CD4-positive, alpha-beta T cell treated with Interleukin-2 at 100 ng/mL for 4 hours (primary cell): ENCODE results near the gene PPT1.

ENCODE experiments used
- DNase-seq: peaks from one replicate; pipeline ENCODE4 v3.0.0-alpha.2; 2020; ENCODE audit warnings: low spot score

The PPT1 gene

DNA sequence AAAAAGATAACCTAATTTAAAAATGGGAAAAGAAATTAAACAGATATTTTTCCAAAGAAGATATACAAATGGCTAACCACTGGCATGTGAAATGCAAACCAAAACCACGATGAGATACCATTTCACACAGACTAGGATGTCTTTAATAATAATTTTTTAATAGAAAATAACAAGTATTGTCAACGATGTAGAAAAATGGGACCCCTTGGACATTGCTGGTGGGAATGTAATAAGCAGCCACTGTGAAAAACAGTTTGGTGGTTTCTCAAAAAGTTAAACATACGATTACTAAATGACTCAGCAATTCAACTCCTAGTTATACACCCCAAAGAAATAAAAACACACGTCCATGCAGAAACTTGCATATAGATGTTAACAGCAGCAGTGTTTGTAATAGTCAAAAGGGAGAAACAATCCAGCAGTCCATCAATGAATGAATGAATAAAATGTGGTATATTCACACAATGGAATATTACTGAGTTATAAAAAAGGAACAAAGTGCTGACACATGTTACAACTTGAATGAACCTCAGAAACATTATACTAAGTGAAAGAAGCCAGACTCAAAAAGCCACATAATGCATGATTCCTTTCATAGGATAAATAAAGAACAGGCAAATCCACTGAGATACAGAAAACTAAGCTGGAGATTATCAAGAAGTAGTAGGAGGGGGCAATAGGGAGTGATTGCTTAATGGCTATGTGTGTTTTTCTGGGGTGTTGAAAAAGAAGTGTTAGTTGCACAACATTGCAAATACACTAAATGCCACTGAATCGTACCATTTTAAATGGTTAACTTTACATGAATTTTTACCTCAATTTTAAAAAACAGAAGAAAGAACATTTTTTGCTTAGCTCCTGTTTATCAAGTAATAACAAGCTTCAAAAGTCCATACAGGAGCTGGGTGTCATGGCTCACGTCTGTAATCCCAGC, 4.1 kb downstream of the PPT1 start:
- no peak for DNase-seq

DNA sequence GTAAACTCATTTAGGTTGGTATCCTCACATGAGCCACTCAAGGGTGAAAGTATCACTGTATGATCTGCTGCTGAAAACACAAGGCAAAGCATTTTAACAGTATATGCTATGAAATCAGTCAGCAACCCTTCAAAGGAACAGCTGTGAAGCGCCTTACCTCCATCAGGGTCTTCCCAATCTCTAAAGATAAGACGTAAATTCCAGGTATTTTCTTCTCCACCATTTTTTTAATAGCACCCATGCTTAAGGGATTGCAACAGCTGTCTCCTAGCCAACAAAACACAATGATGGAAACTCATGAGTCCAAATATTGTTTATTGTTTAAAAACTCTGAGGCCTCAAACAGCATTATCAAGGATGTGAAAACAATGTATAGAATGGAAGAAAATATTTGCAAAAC, 4.8 kb downstream of the PPT1 start:
- no peak for DNase-seq

DNA sequence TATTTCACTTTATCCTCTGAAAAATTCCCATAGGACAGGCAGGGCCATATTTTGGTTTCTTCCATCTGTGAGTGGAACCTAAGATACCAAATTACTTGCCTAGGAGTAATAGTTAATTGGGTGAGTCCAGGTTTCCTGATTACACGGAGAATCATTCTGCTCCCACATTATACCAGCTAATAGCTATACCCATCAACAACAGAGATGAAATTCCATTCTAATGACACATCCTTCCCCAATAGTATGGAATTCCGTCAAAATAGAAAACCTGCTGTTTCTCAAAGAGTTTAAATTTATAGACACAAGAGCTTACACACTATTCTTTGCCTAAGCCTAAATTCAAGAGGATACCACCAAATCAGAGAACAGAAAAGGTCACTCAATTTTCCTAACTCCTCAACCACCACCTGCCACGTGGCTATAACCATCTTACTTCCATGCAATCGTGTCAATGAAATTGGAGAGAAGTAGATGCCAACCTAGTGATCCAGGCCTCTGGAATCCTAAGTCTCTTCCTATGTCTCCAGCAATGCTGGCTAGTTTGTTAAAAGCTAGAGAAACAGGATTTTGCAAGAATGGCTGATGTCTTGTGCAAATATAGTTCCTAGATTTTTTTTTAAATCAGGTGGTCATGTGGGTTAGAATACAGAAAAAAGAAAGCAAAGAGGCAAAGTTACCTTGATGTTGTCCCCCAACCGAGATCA, 6.2 kb downstream of the PPT1 start:
- DNase-seq: no peak

DNA sequence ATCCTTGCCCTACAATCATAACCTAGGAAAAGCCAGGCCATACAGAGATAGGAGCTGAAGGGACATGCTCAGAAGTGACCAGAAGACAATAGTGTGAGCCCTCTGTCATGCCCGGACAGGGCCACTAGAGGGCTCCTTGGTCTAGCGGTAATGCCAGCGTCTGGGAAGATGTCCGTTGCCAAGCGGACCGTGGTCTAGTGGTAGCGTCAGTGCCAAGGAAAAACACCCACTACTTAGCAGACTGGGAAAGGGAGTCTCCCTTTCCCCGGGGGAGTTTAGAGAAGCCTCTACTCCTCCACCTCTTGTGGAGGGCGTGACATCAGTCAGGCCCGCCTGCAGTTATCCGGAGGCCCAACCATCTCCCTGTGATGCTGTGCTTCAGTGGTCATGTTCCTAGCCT, 12.3 kb downstream of the PPT1 start:
- DNase-seq: peak; percentile 51

DNA sequence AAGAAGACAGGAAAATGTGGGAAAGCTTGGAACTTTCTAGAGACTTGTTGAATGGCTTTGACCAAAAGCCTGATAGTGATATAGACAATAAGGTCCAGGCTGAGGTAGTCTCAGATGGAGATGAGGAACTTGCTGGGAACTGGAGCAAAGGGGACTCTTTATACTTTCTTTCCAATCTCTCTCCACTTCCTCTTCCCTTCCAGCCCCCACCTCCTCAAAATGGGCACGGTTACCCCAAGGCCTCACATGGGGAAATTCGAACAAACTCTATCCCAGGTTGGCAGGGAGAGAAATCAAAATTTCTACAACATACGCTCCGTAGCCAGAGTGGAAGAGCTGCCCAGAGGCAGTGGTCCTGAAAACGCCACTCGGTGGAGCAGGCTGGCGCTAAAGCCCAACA, 15.2 kb downstream of the PPT1 start:
- no peak for DNase-seq

DNA sequence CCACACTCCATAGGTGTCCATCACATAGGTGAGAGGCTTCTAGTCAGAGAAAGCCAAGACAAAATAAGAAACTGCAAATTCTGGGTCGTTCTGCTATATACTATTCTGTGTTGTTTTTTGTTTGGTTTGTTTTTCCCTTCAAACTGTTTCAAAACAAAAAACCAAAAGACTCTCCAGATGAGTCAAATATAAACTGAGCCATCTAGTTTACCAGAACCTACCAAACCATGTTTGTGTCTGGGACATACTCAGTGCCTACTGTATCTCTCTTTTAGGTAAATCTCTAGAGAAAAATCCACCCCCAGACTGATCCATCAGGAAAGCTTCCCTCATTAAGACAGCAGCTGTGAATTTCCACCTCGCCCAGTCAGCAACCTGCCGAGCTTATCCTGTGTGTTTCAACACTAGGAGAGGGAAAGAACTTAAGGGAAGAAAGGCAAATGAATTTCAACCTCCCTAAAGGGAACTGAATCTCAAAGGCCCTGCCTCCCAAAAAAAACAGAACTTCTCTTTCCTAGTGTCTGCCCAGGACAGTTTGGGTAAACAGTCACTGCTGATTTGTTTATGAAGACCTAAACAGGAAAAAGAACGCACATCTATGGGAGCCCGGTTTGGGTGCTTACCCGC, 17.2 kb downstream of the PPT1 start:
- DNase-seq: no peak

DNA sequence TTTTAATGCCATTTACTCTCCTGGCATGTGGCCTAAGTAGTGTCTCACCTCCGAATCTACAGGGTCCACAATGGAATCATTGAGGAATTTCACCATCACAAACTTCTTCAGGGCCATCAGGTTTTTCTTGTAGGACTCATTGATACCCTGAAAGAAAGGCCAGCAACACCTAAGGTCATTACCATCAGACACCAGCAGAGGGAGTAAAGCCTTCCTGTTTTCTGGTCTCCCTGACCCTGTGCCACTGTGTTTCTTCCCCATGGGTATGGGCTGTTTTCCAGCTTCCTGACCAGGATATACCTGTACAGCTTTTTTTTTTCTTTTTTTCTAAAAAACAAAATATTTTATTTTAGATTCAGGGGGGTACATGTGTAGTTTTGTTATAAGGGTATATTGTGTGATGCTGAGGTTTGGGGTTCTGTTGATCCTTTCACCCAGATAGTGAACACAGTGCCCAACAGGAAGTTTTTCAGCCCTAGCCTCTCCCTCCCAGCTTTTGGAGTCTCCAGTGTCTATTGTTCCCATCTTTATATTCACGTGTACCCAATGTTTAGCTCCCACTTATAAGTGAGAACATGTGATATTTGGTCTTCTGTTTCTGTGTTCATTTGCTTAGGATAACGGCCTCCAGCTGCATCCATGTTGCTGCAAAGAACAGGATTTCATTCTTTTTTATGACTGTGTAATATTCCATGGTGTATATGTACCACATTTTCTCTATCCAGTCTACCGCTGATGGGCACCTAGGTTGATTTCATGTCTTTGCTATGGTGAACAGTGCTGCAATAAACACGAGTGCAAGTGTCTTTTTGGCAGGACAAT, 18.3 kb downstream of the PPT1 start:
- DNase-seq: peak; percentile 72

DNA sequence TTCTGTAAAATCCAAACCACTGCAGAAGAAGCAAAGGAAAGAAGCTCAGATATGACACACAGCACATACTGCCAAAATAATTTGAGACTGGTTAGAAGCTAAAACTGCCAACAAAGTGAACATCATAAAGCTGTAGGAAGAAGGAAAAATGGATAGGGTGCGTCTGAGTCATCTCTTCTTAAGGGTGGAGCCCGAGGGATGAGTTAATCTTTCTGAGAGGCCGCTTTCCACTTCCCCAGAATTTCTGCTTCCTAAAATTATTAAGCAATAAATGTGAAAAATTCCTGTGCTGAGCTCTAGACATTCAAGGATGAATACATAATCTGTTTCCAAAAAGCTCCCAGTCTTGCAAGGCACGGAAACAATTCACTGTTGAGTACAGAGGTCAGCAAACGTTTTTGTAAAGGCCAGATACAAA, 20.1 kb downstream of the PPT1 start:
- DNase-seq: no peak

DNA sequence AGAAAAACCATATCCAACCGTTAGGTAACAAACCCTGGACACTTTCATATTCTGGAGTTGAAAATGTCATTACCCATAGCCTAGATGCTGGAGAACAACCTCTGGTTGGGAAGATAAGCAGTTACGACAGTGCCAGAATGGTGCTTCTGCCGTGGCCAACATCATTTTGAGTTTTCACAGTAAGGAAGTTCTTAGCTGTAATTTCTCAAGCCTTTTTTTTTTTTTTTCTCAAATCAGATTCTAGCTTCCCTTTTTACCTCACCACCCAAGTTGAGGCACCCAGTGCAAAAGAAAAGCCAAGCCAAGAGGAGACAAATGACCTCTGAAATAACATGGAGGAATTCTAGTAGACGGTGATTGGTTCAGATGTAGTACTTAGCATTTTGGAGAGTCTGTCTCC, 21.8 kb downstream of the PPT1 start:
- DNase-seq: no peak

DNA sequence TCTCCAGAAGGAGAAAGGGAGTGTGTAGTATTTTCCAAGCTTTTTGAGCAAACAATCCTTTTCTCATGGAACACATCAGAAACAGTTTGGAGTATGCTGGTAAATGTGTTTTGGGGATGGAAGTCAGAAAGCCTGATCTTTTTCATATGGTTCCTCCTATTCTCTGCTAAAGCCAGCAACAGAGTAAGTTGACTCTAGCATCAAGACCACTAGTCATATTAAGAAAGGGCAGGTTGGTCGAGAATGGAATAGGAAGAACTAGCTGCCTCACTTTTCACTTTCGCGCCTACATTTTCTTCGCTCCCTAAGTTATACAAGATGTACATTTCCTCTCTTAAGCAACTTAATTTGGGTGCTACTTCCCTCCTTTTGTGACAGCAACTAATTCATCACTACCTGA, 24.0 kb downstream of the PPT1 start:
- DNase-seq: no peak

DNA sequence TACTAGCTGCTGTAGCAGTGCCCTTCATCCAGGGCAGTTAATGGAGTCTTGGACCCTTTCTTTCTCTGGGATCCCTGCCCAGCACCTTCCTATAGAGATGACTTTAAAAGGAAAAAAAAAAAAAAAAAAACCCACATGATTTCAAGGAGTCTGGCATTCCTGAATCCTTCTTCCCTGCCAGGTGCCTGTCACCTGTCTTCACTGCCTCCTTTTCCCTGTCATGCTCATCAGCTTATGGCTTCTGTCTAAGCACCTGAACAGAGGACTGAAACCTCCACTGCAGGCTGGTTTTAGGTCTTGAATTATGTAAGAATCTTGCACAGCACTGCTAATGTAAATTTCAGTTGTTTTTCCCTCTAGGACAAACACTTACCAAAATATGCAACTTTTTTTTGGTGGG, 24.9 kb downstream of the PPT1 start:
- no peak for DNase-seq

DNA sequence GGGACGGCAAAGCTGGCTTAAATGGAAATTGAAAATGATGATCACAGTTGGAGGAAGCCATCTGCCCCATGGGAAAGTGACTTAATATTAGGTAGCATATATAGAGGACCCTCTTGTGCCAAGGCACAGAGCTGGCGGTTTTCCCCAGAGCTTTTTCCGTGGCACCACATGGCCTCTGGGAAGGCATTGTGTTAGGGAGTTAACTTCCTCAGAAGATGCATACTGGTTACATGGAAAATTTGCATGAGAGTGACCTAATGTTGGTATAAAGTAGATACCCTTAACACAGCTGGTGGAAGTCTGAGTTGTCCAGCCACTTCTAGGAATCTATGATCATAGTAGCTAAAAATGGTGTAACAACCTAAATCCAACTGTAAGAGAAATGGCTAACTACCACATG, 29.2 kb downstream of the PPT1 start:
- DNase-seq: no peak

DNA sequence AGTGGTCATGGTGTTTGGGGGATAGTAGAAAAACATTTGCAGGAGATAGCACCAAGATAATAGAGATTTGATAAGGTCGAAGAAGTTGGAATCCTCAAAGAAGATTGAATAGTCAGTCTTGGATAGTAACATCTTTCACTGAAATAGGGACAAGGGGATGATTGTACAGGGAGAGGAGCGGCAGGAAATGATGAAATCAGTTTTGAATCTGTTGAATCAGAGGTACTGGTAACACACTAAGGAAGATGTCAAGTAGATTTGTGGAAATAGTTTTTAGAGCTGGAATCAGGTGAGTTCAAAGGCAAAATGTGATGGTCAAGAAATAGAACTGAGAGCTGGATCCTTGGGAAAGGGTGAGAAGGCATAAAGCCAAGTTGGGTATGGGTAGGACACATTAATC, 30.0 kb downstream of the PPT1 start:
- no peak for DNase-seq

DNA sequence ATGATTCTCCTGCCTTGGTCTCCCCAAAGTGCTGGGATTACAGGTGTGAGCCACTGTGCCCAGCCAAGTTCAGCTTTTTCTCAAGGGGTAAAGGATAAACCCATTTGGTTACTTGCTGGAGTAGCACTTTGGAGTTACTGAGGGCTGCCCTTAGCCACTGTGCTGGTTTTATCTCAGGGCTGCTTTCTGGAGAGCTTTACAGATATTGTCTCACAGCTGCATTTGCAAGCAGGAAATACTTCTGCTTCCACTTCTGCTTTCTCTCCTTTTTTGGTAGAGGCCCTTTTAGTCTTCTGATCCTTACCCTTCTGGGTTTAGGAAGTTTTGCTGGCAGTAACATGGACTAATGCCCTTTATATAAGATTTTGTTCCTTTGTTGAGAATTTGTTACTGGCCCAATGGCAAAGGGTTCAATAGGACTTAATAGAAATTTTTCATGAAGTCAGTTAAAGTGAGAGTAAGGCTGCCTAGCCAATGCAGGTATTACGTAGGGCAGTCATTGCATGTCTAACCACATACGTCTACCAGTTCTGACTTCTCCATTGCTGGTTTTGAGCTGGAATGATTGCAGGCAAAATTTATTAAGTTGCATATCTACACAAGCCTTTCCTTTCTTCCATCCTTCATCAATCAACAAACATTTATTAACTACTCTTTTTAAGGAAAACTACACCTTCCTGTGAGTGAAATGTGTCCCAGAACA, 32.1 kb downstream of the PPT1 start:
- no peak for DNase-seq

DNA sequence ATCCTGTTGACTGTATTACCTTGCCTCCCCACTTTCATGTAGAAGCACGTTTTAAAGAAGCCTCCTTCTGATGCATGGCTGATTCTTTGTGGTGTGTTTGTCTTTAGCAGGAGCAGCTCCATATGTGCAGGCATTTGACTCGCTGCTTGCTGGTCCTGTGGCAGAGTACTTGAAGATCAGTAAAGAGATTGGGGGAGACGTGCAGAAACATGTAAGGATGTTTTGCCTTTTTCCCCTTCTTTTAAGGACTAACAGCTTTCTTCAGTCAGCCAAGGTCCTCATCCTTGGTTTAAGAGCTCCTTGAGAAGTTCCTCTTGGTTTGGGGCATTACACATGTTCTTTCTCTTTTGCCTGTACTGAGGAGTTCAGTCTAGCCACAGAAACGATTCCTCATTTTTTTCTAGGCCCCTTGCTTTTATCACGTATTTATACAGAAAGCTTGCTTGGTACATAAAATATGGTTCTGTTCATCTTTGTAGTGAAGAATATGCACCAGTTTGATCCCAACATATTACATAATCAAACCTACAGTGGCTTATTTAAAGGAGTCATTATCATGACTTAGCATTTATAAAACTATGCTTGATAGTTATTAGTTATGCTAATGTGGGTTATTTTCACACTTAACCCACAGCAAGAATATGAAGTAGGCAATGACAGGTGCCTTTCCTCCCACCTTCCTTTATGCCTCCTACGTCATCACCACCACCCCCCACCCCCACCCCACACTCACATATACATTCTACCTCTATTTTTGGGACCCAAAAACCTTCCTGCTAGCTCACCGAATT, 36.9 kb downstream of the PPT1 start:
- no peak for DNase-seq

DNA sequence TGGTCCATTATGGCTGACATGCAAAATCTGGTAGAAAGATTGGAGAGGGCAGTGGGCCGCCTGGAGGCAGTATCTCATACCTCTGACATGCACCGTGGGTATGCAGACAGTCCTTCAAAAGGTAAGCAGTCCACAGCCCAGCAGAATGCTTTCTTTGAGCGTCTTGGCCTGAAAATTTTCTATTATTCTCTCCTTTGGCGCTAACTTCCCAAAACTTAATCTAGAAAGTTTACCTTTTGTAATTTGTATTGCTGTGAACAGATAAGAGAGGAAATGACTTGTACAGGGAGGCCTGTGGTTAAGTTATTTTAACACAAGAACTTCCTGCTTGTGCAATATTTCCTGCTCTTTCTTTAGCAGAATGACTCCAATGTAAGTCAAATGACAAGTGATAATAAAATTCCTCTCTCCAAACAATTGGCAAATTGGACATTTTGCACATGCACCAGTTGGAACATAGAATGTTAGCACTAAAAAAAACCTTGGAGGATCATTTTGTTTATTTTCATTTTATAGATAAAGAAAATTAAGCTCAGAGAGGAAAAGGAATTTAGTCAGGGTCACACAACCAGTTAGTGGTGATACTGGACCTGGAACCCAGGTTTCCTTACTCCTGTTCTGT, 37.6 kb downstream of the PPT1 start:
- DNase-seq: peak; percentile 49

DNA sequence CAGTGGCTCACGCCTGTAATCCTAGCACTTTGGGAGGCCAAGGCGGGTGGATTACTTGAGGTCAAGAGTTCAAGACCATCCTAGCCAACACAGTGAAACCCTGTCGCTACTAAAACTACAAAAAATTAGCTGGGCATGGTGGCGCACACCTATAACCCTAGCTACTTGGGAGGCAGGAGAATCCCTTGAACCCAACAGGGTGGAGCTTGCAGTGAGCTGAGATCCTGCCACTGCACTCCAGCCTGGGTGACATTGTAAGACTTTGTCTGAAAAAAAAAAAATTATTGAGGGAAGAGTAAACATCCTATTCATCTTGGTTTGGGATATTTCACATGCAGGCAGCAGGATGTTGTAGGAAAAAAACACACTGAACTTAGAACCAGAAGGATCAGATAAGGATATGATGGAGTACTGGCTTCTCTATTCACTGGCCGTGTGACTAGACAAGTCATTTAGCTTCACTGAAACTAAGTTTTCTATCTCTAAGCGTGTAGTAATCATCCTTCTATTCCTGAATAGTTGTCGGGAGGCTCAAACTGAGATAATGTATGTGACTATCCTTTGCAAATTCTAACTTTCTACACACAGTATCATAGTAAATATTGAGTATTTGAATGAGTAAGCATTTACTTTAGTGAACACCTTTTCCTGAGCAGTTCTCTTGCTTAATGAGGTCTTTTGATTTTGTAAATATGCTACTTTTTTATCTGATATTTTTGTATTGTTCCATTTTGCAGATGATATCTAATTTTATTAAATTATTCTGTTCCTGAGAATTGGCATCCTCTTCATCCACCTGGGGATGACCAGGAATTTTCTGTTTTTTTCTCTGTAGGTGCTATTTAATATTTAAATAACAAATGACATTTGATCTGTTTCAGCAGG, 38.4 kb downstream of the PPT1 start:
- DNase-seq: no peak

DNA sequence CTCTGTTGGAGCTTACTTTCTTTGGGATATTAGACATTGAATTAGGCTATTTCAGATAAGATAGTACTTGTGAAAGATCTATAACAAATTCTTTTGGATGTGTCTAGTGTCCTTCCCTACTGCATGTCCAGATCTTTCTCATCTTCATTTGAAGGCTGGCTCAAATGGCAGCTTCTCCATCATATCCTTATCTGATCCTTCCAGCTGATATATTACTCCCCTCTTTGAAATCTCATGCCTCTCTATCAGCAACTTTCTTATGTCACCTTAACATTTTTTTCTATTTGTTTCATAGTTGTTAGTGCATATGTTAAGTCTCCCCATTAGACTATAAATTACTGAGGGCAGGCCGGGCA, 39.0 kb downstream of the PPT1 start:
- DNase-seq: no peak

DNA sequence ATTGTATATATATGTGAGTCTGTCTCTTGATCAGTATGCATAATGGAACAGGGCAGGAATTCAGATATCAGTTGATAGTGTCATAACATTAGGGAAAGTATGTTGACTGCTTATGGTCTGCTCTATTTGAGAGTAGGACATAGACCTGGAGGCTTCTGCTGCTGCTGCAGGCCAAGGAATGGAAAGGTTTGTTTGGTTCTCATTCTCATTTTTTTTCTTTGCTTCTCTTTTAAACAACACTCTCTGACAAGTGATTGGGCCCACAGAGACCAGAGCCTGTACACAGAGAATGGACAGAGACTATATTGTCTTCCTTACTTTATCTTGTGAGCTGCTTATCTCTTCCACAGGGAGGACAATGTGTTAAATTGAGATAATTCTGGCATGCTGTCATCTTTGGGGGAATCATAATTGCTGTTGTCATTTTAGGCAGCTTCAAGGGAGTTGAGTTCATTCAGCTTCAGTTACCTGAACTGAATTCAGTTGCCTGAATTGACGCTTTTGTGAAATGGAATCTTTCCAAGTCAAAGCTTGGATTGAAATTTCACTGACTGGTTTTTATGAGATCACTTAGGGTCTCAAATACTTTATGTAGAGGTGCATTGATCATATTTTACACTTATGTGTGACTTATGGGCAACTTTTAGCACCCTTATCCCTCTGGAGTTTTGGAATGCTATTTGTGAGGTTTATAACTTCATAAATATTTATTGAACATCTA, 39.6 kb downstream of the PPT1 start:
- DNase-seq: no peak
